ENCODE data around the gene DAP.

- no peak for TF ChIP-seq CTCF (IDR thresholded peaks at IDR 0.05)
- TF ChIP-seq POLR2A (IDR thresholded peaks at IDR 0.05; ENCODE audit: low read depth): no peak
- TF ChIP-seq POLR2AphosphoS5 (IDR thresholded peaks at IDR 0.05): no peak
Observed at GRCh38 chr5:10653751-10654400, 107.2 kb downstream of the DAP start.

Measured in esophagus muscularis mucosa (tissue), 3 donors.